Measurements from ENCODE around the gene ZFPM1.

The ZFPM1 gene

DNA sequence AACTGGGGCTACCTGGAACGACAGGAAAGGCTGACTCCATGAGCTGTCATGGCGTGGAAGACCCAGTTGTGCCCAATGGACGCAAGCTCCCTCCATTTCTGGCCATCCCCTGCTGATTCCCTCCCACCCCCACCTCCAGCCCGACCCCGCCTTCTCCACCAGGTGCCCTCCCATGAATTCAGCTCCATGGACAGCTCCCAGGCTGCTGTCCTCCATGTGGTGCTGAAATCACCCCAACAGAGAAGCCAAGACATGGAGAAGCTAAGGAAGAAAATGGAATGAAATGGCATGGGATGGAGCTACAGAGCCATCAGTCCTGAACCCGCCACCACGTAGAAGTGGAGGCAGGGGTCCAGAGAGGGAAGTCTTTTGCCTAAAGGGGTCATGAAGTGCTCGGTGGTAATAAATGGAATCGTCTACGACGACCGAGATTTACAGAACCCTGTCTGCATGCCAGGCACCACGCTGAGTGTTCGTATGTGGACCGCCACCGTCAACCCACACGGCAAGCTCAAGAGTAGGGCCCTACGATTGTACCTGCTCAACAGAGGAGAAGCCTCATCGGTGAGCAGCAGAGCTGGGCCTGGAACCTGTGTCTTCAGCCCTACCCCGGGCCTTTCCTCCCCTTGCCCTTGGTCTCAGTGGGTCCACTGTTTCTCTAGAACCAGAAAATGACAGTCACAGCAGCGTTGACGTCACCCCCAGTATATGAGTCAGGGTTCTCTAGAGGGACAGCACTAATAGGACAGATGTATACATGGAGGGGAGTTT lies 107.8 kb downstream of the ZFPM1 start:
- no peak for TF ChIP-seq JUND (IDR thresholded peaks at IDR 0.05; ENCODE audit: low read depth)
- peak in 1 of 2 experiments; percentile 90 for DNase-seq (ENCODE audit: low read depth in 1 of 2, low spot score in 1 of 2)
- in situ Hi-C loops (cut with HindIII; ENCODE audit: low pct_unique_long_range_greater_than_20kb, low sequenced_read_pairs), result no loop called here

DNA sequence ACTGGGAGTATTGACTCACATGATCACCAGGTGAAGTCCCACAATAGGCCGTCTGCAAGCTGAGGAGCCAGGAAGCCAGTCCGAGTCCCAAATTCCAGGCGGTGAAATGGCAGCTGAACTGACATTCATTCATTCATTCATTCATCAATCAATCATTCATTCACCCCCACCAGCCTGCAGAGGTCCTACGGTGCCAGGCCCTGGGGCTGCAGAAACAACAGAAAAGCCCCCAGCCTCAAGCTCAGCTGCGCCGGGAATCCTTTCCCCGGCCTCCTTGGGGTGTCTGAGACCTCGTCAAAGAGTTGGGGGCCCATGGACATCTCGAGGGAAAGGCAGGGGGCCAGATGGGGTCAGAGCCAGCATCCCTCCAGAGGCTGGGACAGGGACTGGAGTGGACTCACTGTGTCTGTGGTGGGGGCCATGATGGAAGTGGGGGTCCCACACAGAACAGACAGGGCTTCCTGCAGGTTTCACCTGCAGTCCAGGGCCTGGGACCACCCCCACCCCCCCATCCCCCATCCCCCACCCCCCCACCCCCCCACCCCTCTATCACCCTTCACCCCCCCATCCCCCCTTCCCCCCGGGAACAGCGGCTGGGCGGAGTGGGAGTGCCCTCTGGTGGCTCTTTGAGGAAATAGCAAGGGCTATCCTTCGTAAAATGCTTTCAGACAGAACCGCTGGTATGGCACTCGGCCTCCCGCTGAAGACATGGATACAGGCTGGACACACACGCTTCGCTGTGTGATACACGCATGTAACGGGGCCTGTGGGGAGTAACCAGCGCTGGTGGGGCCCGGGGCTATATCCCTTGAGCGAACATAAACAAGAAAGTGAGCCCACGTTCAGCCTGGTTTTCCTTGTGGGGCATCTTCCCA lies 108.6 kb downstream of the ZFPM1 start:
- in situ Hi-C loops (cut with HindIII; ENCODE audit: low pct_unique_long_range_greater_than_20kb, low sequenced_read_pairs), result no loop called here
- TF ChIP-seq JUND (IDR thresholded peaks at IDR 0.05; ENCODE audit: low read depth), result no peak
- DNase-seq (ENCODE audit: low read depth in 1 of 2, low spot score in 1 of 2), result peak in 1 of 2 experiments; percentile 82

DNA sequence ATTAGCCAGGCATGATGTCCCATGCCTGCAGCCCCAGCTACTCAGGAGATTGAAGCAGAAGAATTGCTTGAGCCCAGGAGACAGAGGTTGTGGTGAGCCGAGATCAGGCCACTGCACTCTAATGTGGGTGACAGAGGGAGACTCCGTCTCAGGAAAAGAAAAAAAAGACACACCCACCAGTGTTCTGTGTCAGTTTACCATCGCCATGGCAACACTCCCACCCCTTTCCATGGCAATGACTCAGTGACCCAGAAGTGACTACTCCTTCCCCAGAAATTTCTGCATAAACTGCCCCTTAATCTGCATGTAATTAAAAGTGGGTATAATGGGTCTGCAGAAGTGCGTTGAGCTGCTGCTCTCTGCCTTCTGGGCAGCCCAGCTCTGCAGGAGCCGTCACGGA lies 113.1 kb downstream of the ZFPM1 start:
- peak in 1 of 2 experiments; percentile 38 for DNase-seq (ENCODE audit: low read depth in 1 of 2, low spot score in 1 of 2)
- no peak for TF ChIP-seq JUND (IDR thresholded peaks at IDR 0.05; ENCODE audit: low read depth)
- in situ Hi-C loops (cut with HindIII; ENCODE audit: low pct_unique_long_range_greater_than_20kb, low sequenced_read_pairs), result no loop called here

DNA sequence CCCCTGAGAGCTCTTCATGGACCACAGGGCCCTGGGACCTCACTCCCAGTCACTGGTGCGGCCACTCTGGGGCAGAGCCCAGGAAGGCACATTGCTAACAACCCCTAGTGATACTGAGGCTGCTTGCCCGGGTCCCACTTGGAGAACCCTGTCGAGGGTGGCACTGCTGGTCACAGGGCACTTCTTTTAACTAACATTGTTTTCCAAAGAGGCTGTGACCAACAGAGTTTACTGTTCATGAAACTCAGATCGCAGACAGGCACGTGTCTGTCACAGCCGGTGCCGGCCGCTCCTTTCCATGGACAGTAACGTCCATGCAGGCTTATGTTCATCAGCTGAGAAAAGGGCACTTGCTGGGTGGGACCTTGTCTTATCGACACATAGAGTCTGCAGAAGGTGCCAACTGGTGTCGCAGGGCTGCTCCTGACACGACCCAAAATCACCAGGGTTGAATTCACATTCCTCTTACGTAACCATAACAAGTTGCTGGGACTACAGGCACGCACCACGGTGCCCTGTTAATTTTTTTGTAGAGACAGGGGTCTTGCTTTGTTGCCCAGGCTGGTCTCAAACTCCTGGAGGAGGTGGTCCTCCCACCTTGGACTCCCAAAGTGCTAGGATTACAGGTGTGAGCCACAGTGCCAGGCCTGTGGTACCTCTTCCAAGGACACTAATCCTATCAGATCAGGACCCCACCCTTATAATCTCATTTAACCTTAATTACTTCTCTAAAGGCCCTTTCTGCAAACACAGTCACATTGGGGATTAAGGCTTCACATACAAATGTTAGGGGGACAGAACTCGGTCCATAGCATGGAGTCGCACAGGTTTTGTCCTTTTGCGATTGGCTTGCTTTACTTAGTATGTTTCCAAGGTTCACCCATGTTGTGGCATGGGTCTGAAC lies 115.9 kb downstream of the ZFPM1 start:
- TF ChIP-seq JUND (IDR thresholded peaks at IDR 0.05; ENCODE audit: low read depth), result no peak
- in situ Hi-C loops (cut with HindIII; ENCODE audit: low pct_unique_long_range_greater_than_20kb, low sequenced_read_pairs), result no loop called here
- DNase-seq (ENCODE audit: low read depth in 1 of 2, low spot score in 1 of 2), result no peak

DNA sequence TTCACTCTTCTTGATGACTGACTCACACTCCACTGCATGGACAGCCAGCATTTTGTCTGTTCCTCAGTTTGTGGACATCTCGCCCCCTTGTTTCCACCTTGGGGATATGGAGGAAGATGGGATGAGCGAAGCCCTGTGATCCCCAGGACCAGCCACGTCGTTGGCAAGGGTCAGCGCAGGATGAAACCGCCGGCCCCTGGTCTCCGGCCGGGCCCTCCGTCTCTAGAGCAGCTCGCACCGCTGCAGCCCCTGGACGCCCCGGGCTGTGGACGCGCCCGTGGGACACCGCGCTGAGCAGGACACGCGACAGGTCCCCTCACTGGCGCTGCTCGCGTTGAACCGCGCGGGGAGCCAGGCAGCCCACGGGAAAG lies 116.5 kb downstream of the ZFPM1 start:
- in situ Hi-C loops (cut with HindIII; ENCODE audit: low pct_unique_long_range_greater_than_20kb, low sequenced_read_pairs), result no loop called here
- no peak for DNase-seq (ENCODE audit: low read depth in 1 of 2, low spot score in 1 of 2)
- no peak for TF ChIP-seq JUND (IDR thresholded peaks at IDR 0.05; ENCODE audit: low read depth)

DNA sequence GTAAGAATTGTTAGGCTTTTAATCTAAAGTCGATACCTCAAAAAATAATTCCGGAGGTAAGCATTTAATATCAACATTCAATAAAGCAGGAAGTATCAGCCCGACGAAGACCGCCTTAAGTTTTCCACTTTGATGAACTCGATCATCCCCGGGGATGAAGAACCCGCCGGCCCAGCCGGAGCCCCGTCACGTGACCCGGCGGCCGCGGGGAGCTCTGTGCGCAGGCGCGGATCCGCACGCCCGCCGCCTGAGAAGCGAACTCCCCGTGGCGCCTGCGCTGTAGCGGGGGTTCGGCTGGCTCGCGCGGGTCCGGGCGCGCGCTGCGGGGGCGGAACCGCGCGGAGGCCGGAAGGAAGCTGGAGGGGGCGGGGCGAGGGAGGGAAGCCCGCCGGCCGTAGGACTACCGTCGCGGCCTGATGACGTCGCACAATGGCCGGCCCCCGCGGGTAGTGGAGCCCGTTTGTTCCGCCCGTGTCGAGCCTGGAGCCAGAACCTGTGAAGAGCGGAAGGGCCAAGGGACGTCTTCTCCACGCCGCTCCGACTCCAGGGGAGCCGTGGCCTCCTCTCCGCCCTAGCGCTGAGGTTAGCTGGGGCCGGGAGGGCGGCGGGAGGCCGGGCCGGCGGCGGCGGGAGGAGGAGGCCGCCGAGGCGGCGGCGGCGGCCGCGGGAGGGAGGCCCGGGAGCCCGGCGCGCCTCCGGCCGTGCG lies 117.1 kb downstream of the ZFPM1 start, which contains the start of gene ZC3H18:
TSS of gene ZC3H18 (plus strand) at position 419 of the 706 bp plus-strand sequence. CDS start 6,721 bp downstream, outside the sequence.
- peak; percentile 98 to 99 for DNase-seq (ENCODE audit: low read depth in 1 of 2, low spot score in 1 of 2)
- in situ Hi-C loops (cut with HindIII; ENCODE audit: low pct_unique_long_range_greater_than_20kb, low sequenced_read_pairs), result no loop called here
- no peak for TF ChIP-seq JUND (IDR thresholded peaks at IDR 0.05; ENCODE audit: low read depth)

DNA sequence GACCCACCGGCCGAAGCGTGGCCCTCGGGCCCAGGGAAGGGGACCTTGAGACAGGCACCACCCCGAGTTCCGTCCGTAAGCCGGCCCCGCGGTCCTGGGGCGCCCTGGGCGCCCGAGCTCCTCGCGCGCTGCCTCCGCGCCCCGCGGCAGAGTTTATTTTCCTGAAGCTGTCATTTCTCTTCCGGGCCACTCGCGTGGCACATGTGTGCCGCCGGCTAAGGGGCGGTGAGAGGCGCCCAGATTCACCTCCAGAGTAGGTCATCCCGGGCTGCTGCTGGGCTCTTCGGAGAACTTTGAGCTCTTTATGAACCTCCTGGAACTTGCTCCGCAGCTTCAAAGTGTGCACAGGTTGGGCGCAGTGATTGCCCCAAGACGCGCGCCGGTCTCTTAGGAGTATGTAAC lies 117.6 kb downstream of the ZFPM1 start:
- TF ChIP-seq JUND (IDR thresholded peaks at IDR 0.05; ENCODE audit: low read depth), result no peak
- DNase-seq (ENCODE audit: low read depth in 1 of 2, low spot score in 1 of 2), result peak in 1 of 2 experiments; percentile 47
- in situ Hi-C loops (cut with HindIII; ENCODE audit: low pct_unique_long_range_greater_than_20kb, low sequenced_read_pairs), result no loop called here

DNA sequence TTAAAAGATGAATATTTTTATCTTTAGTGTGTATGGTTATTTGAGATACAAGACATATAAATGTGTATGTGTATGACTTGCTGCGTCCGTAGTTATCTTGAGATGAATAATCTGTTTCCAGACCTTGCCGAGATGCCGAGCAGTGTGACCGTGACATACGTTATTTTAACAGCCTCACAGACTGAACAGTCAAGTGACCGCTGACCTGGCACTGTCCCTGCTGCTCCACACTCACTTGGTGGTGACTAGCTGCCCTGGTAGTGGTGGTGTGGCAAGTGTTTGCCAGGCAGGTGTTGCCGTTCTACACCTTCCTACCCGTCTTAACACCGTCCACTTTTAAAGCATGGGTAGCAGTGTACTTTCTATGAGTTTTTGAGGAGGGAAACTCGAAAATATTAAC lies 122.2 kb downstream of the ZFPM1 start:
- in situ Hi-C loops (cut with HindIII; ENCODE audit: low pct_unique_long_range_greater_than_20kb, low sequenced_read_pairs), result no loop called here
- DNase-seq (ENCODE audit: low read depth in 1 of 2, low spot score in 1 of 2), result no peak
- no peak for TF ChIP-seq JUND (IDR thresholded peaks at IDR 0.05; ENCODE audit: low read depth)

DNA sequence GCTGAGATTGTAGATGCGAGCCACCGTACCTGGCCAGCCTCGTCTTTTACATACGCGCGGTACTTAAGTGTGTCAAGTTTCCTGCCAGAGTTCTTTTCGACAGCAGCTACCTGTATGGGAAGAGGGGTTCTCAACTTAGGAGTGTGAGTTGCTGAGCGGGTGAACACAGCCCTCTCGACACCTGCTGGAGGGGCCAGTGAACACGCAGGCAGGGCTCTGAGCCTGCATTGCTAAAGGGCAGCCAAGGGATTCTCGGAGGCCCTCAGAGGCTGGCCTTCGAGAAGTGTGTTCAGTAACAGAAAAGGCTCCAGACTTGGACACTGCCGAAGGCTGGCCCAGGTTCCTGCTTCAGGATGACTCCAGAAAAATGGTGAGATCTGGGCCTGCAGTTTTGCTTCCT lies 123.2 kb downstream of the ZFPM1 start:
- in situ Hi-C loops (cut with HindIII; ENCODE audit: low pct_unique_long_range_greater_than_20kb, low sequenced_read_pairs), result no loop called here
- DNase-seq (ENCODE audit: low read depth in 1 of 2, low spot score in 1 of 2), result no peak
- TF ChIP-seq JUND (IDR thresholded peaks at IDR 0.05; ENCODE audit: low read depth), result no peak

DNA sequence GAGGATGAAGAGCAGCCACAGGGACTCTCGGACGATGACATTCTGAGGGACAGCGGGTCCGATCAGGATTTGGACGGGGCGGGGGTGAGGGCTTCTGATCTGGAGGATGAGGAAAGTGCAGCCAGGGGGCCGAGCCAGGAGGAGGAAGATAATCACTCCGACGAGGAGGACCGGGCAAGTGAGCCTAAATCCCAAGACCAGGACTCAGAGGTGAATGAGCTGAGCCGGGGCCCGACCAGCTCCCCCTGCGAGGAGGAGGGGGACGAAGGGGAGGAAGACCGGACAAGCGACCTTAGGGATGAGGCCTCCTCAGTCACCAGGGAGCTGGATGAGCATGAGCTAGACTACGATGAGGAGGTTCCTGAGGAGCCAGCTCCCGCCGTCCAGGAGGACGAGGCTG lies 124.1 kb downstream of the ZFPM1 start:
- no peak for TF ChIP-seq JUND (IDR thresholded peaks at IDR 0.05; ENCODE audit: low read depth)
- in situ Hi-C loops (cut with HindIII; ENCODE audit: low pct_unique_long_range_greater_than_20kb, low sequenced_read_pairs), result no loop called here
- no peak for DNase-seq (ENCODE audit: low read depth in 1 of 2, low spot score in 1 of 2)

DNA sequence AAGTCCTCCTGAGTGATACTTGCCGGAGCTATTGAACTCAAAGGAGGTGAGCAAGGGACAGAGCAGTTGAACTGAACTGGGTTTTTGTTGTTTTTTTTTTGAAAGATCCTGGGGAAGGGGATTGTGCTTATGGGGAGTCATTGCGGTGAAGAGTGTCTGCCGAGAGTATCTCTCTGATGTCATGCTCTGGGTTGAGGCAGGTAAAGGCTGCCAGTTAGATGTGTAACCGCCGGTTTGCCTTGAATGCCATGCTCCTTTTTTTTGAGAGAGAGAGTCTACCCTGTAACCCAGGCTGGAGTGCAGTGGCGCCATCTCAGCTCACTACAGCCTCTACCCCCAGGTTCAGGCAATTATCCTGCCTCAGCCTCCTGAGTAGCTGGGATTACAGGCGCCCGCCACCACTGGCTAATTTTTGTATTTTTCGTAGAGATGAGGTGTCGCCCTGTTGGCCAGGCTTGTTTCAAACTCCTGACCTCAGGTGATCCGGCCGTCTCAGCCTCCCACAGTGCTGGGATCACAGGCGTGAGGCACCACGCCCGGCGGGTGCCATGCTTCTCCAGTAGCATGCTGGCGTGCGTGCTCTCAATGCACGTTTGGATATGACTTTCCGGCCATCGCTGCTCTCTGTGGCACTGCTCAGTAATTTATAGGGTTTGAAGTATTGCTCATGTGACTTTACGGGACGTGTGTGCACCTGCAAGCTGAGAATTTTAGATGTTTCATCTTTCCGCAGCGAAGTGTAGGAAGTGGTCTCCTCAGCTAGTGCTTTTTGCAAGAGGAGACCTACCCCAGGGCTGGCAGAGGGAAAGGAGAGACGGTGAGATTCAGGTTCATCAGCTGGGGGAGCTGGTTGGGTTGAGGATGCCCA lies 125.6 kb downstream of the ZFPM1 start:
- DNase-seq (ENCODE audit: low read depth in 1 of 2, low spot score in 1 of 2), result no peak
- in situ Hi-C loops (cut with HindIII; ENCODE audit: low pct_unique_long_range_greater_than_20kb, low sequenced_read_pairs), result no loop called here
- no peak for TF ChIP-seq JUND (IDR thresholded peaks at IDR 0.05; ENCODE audit: low read depth)

Data from T47D (cell line).